Measurements from ENCODE around the gene CELF4.

GRCh38 chr18:37231251-37231650 lies 334.3 kb downstream of the CELF4 start:
- TF ChIP-seq POLR2A (IDR thresholded peaks at IDR 0.05; ENCODE audit: low read depth, low read length) (no peak), PAX5 (IDR thresholded peaks at IDR 0.05; ENCODE audit: insufficient read depth, low read length, severe bottlenecking) (no peak), POLR2AphosphoS5 (IDR thresholded peaks at IDR 0.05; ENCODE audit: low read depth, low read length) (no peak)

All from GM12891 (cell line).